Activated gamma-delta T cell treated with anti-CD3 and anti-CD28 coated beads, Interleukin-2, amount 50 U/mL, for 16 hours (primary cell): Measurements from ENCODE around the gene TATDN3.
"Not testable (repeated sequence)": the region's sequence is repeated elsewhere in the genome, so short reads cannot be mapped to it uniquely, and the experiment has no call there.

Experiments used
- DNase-seq: peaks from one replicate; pipeline ENCODE4 v3.0.0-alpha.2; 2020; ENCODE audit warnings: low read depth

The TATDN3 gene

GRCh38 chr1:212775241-212775640 is 16.5 kb upstream of the TATDN3 start:
- DNase-seq, result no peak

- no peak for DNase-seq
Observed at GRCh38 chr1:212777151-212777550, 14.5 kb upstream of the TATDN3 start.

- not testable (repeated sequence) for DNase-seq
Observed at GRCh38 chr1:212779086-212779485, 12.6 kb upstream of the TATDN3 start.

- DNase-seq, result no peak
Observed at GRCh38 chr1:212780759-212781158, 10.9 kb upstream of the TATDN3 start.

GRCh38 chr1:212781225-212781624 is 10.5 kb upstream of the TATDN3 start:
- no peak for DNase-seq

- no peak for DNase-seq
Observed at GRCh38 chr1:212782422-212783154, 9.1 kb upstream of the TATDN3 start.

GRCh38 chr1:212783976-212784375 is 7.7 kb upstream of the TATDN3 start:
- no peak for DNase-seq

- DNase-seq, result no peak
Observed at GRCh38 chr1:212785871-212786270, 5.8 kb upstream of the TATDN3 start.

- no peak for DNase-seq
Observed at GRCh38 chr1:212791261-212791675, 426 bp upstream of the TATDN3 start.

- DNase-seq, result no peak
Observed at GRCh38 chr1:212792396-212792908, 758 bp downstream of the TATDN3 start.

GRCh38 chr1:212794561-212795014 is 2.9 kb downstream of the TATDN3 start:
- DNase-seq, result no peak

GRCh38 chr1:212797681-212798080 is 6.0 kb downstream of the TATDN3 start:
- DNase-seq, result no peak

GRCh38 chr1:212805767-212806166 is 14.1 kb downstream of the TATDN3 start:
- no peak for DNase-seq

GRCh38 chr1:212814537-212815334 is 23.0 kb downstream of the TATDN3 start:
- DNase-seq, result no peak

GRCh38 chr1:212816567-212817278 is 25.0 kb downstream of the TATDN3 start:
- DNase-seq, result no peak

GRCh38 chr1:212819726-212820125 is 28.0 kb downstream of the TATDN3 start:
- no peak for DNase-seq

GRCh38 chr1:212820969-212821368 is 29.3 kb downstream of the TATDN3 start:
- DNase-seq, result no peak

GRCh38 chr1:212822956-212823355 is 31.3 kb downstream of the TATDN3 start:
- DNase-seq, result no peak

- DNase-seq, result no peak
Observed at GRCh38 chr1:212824201-212824600, 32.5 kb downstream of the TATDN3 start.

GRCh38 chr1:212825798-212826452 is 34.2 kb downstream of the TATDN3 start:
- DNase-seq, result no peak

- DNase-seq, result no peak
Observed at GRCh38 chr1:212827171-212827776, 35.6 kb downstream of the TATDN3 start.
